ENCODE results near the gene TIPARP.

Gene TIPARP

DNA sequence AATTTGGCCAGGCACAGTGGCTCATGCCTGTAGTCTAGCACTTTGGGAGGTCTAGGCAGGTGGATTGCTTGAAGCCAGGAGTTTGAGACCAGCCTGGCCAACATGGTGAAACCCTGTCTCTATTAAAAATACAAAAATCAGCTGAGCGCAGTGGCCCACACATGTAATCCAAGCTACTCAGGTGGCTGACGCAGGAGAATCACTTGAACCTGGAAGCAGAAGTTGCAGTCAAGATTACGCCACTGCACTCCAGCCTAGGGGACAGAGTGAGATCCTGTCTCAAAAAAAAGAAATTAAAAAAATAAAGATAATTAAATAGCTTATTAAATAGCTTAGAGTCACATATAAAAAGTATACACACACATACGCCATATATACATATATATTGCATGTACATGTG is 3.7 kb upstream of the TIPARP start:
- Histone ChIP-seq H3K4me1 (ENCODE audit: control insufficient read depth, insufficient read depth, low read length) (peaks cover 4% of the 10 kb centered on the region; the same call in 1 of the 2 replicates), H3K36me3 (ENCODE audit: control insufficient read depth in 2 of 2, insufficient read depth in 1 of 2, low read length in 2 of 2) (no peaks in the 10 kb centered on the region), H3K4me3 (ENCODE audit: low read depth, low read length) (no peak overlapping the region), H3K27ac (ENCODE audit: extremely low read depth, low read depth, low read length) (no peak overlapping the region), H3K9me3 (ENCODE audit: control insufficient read depth, insufficient read depth, low read depth, low read length) (no peaks in the 10 kb centered on the region)
- ChIA-PET POLR2A (no interaction called here), CTCF (interaction anchor here (0.6 to 1.6 kb wide), 2 partner anchors 136 to 521 kb away, joined by 4 to 7 read pairs; no protein-coding TSS in a partner anchor)
- TF ChIP-seq ZSCAN23 (tag by site-specific recombination; IDR thresholded peaks at IDR 0.05) (no peak), KLF9 (tag by site-specific recombination; IDR thresholded peaks at IDR 0.05; ENCODE audit: low read depth) (no peak), ZNF311 (tag by site-specific recombination; IDR thresholded peaks at IDR 0.05; ENCODE audit: borderline replicate concordance) (no peak), ZNF776 (tag by site-specific recombination; IDR thresholded peaks at IDR 0.05; ENCODE audit: borderline replicate concordance) (no peak), WT1 (tag by site-specific recombination; IDR thresholded peaks at IDR 0.05) (no peak), ZNF2 (tag by site-specific recombination; IDR thresholded peaks at IDR 0.05) (no peak), KLF8 (tag by site-specific recombination; IDR thresholded peaks at IDR 0.05) (no peak), SCRT2 (tag by site-specific recombination; IDR thresholded peaks at IDR 0.05) (no peak), ZNF792 (tag by site-specific recombination; IDR thresholded peaks at IDR 0.05) (no peak), SCRT1 (tag by site-specific recombination; IDR thresholded peaks at IDR 0.05; ENCODE audit: borderline replicate concordance) (no peak), ZNF157 (tag by site-specific recombination; IDR thresholded peaks at IDR 0.05) (no peak), ZNF660 (tag by site-specific recombination; IDR thresholded peaks at IDR 0.05) (no peak), ZNF37A (tag by site-specific recombination; IDR thresholded peaks at IDR 0.05) (no peak), ZNF677 (tag by site-specific recombination; IDR thresholded peaks at IDR 0.05) (no peak)
- TF ChIP-seq, protein P1, sequence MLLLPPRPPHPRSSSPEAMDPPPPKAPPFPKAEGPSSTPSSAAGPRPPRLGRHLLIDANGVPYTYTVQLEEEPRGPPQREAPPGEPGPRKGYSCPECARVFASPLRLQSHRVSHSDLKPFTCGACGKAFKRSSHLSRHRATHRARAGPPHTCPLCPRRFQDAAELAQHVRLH (tag by site-specific recombination; IDR thresholded peaks at IDR 0.05), result no peak
- TF ChIP-seq, protein P2, sequence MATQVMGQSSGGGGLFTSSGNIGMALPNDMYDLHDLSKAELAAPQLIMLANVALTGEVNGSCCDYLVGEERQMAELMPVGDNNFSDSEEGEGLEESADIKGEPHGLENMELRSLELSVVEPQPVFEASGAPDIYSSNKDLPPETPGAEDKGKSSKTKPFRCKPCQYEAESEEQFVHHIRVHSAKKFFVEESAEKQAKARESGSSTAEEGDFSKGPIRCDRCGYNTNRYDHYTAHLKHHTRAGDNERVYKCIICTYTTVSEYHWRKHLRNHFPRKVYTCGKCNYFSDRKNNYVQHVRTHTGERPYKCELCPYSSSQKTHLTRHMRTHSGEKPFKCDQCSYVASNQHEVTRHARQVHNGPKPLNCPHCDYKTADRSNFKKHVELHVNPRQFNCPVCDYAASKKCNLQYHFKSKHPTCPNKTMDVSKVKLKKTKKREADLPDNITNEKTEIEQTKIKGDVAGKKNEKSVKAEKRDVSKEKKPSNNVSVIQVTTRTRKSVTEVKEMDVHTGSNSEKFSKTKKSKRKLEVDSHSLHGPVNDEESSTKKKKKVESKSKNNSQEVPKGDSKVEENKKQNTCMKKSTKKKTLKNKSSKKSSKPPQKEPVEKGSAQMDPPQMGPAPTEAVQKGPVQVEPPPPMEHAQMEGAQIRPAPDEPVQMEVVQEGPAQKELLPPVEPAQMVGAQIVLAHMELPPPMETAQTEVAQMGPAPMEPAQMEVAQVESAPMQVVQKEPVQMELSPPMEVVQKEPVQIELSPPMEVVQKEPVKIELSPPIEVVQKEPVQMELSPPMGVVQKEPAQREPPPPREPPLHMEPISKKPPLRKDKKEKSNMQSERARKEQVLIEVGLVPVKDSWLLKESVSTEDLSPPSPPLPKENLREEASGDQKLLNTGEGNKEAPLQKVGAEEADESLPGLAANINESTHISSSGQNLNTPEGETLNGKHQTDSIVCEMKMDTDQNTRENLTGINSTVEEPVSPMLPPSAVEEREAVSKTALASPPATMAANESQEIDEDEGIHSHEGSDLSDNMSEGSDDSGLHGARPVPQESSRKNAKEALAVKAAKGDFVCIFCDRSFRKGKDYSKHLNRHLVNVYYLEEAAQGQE (tag by site-specific recombination; IDR thresholded peaks at IDR 0.05), result no peak
- TF ChIP-seq, protein P3, sequence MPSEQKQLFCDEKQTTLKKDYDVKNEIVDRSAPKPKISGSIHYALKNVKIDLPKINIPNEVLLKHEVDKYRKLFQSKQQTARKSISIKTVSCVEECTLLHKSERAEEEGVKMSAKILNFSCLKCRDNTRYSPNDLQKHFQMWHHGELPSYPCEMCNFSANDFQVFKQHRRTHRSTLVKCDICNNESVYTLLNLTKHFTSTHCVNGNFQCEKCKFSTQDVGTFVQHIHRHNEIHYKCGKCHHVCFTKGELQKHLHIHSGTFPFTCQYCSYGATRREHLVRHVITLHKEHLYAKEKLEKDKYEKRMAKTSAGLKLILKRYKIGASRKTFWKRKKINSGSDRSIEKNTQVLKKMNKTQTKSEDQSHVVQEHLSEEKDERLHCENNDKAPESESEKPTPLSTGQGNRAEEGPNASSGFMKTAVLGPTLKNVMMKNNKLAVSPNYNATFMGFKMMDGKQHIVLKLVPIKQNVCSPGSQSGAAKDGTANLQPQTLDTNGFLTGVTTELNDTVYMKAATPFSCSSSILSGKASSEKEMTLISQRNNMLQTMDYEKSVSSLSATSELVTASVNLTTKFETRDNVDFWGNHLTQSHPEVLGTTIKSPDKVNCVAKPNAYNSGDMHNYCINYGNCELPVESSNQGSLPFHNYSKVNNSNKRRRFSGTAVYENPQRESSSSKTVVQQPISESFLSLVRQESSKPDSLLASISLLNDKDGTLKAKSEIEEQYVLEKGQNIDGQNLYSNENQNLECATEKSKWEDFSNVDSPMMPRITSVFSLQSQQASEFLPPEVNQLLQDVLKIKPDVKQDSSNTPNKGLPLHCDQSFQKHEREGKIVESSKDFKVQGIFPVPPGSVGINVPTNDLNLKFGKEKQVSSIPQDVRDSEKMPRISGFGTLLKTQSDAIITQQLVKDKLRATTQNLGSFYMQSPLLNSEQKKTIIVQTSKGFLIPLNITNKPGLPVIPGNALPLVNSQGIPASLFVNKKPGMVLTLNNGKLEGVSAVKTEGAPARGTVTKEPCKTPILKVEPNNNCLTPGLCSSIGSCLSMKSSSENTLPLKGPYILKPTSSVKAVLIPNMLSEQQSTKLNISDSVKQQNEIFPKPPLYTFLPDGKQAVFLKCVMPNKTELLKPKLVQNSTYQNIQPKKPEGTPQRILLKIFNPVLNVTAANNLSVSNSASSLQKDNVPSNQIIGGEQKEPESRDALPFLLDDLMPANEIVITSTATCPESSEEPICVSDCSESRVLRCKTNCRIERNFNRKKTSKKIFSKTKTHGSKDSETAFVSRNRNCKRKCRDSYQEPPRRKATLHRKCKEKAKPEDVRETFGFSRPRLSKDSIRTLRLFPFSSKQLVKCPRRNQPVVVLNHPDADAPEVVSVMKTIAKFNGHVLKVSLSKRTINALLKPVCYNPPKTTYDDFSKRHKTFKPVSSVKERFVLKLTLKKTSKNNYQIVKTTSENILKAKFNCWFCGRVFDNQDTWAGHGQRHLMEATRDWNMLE (tag by site-specific recombination; conservative IDR thresholded peaks at IDR 0.05; ENCODE audit: low read depth), result no peak
- TF ChIP-seq, protein P4, sequence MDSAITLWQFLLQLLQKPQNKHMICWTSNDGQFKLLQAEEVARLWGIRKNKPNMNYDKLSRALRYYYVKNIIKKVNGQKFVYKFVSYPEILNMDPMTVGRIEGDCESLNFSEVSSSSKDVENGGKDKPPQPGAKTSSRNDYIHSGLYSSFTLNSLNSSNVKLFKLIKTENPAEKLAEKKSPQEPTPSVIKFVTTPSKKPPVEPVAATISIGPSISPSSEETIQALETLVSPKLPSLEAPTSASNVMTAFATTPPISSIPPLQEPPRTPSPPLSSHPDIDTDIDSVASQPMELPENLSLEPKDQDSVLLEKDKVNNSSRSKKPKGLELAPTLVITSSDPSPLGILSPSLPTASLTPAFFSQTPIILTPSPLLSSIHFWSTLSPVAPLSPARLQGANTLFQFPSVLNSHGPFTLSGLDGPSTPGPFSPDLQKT (IDR thresholded peaks at IDR 0.05; ENCODE audit: borderline replicate concordance, low read depth, low read length), result no peak
- TF ChIP-seq, protein P5, sequence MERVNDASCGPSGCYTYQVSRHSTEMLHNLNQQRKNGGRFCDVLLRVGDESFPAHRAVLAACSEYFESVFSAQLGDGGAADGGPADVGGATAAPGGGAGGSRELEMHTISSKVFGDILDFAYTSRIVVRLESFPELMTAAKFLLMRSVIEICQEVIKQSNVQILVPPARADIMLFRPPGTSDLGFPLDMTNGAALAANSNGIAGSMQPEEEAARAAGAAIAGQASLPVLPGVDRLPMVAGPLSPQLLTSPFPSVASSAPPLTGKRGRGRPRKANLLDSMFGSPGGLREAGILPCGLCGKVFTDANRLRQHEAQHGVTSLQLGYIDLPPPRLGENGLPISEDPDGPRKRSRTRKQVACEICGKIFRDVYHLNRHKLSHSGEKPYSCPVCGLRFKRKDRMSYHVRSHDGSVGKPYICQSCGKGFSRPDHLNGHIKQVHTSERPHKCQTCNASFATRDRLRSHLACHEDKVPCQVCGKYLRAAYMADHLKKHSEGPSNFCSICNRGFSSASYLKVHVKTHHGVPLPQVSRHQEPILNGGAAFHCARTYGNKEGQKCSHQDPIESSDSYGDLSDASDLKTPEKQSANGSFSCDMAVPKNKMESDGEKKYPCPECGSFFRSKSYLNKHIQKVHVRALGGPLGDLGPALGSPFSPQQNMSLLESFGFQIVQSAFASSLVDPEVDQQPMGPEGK (tag by site-specific recombination; IDR thresholded peaks at IDR 0.05), result no peak

Measured in HEK293 (cell line).